ENCODE data around the gene PAX6. TPM values are rescaled to one million over a fixed set of nuclear protein-coding genes. Genes with fewer than 3 reads are reported as not detected.

Gene PAX6
- polyA plus RNA-seq: 23.1 and 29.7 TPM in 2 replicates

DNA sequence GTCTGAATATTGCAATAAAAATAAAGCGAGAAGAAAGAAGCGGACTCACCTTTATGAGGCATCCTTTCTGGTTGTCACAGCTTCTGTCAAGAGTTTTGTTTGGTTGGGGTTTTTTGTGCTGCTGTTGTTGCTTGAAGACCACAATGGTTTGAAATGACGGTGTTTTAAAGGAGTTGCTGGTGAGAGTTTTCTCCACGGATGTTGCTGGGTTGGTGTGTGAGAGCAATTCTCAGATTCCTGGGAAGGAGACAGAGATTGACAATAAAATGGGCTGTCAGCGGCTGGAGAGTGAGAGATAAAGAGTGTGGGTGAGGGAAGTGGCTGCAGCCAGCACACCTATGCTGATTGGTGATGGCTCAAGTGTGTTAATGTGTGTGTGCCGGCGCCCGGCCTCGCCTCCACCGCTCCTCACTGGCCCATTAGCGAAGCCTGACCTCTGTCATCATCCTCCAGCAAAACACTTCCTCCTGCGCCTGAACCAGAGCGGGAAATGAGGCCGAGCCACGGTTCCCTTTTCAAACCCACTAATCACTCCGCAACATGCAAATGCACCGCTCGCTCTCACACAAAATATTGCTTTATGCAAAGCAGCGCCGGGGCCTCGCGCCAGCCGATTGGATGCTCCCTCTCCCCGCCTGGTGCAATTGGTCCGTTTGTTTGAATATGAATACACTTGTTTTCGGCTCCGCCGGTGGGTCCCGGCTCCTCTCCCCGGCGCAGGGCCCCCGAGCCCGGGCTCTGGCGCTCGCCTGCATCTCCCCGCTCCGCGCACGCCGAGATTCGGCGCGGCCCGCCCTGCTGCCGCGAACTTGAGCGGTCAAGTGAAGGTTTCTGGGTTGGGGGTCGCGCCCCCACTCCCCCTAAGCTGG, at the start of gene PAX6:
TSS of gene PAX6 (minus strand) at position 544 of the 869 bp plus-strand sequence. CDS start 4,911 bp downstream, outside the sequence.

